Hematopoietic multipotent progenitor cell treated with erythropoietin and hydrocortisone succinate and interleukin-3 and kit ligand, for 8 days (in vitro differentiated cells): ENCODE data around the gene C14orf93.

Experiments
- DNase-seq: peaks from one replicate; pipeline ENCODE4 v3.0.0-alpha.2; 2015

C14orf93 gene

DNA sequence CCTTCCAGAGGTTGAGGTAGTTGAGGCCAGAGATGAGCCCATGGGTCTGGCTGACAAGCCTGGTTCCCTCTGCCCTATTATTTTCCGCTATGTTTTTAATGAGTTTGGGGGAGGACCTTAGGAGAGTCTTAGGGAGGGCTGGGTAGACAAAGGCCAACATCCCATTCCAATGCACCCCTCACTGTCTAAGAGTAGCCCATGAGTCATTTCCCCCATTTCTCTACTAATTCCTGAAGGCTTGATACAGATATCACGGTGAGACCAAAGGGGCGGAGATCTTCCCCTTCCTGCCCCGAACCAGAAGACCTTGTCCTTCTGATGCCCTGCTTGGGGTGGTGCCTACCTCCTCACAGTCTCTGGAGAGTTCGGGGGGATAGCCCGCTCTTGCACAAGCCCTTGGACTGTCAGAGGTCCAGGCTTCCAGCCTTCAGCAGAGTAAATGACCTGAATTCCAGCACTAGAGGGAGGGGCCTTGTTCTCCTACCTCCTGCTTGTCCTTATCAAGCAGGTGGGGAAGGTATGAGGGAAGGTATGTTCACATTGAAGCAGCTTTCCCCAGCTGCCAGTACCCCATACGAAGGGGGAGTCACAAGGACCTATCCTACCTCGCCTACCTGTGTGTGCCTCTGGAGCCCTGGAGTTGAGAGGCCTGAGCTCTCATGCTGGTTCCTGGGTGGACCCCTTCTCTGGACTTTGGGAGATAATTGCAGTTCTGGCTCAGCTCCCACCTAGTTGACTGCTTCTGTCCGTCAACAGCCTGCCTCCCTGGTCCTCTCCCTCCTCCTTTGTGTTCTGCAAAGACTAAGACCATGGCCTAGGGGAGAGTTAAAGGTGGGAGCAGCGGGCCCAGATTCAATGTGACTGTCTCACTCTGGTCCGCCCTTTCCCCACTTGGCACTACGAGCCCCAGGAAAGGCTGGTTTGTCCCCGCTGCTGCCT lies 35.7 kb upstream of the C14orf93 start:
- DNase-seq, result no peak

DNA sequence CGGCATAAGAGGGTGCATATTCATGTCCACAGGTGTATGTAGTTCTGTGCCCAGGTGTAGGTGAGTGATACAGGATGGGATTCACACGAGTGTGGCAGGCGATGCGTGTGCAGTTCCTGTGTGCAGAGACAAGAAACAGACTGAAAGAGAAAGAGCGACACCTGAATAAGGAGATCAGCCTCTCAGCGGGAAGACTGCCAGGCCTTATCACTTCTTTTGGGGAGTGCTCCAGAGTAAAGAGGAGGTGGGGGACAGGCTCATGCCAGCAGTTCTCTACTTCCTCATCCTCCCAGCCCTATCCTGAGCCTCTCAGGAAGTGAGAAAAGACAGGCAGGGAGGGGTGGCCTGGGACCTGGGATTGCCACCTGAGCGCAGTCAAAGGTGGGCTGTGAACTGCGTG lies 34.9 kb upstream of the C14orf93 start:
- DNase-seq, result peak; percentile 30

GRCh38 chr14:23043754-23044153 lies 33.8 kb upstream of the C14orf93 start:
- no peak for DNase-seq

- DNase-seq, result no peak
These were observed 33.2 kb upstream of the C14orf93 start for GRCh38 chr14:23043145-23043544.

- no peak for DNase-seq
These were observed 32.4 kb upstream of the C14orf93 start, which contains the start of gene PSMB11 for GRCh38 chr14:23042162-23042965. PSMB11 (plus strand) TSS chr14:23042212; CDS start chr14:23042226, 14 bp downstream.

DNA sequence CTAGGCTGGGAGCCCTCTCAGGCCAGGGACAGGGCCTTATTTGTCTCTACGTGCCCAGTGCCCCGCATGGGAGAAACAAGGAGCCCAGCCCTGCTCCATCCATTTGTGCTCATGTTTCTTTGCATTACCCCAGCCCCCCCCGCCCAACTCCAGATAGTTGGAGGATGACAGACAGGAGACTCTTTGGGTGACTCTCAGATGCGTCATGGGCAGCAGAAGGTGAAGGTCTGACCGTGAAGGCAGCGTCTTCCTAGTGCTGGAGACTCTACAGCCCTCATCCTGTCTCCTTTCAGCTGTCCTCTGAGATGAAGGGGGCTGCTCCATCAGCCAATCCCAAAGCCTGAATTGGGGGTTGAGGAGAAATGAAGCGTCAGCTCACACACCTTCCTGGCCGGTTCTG lies 31.8 kb upstream of the C14orf93 start:
- no peak for DNase-seq

GRCh38 chr14:23040100-23040499 lies 30.2 kb upstream of the C14orf93 start:
- DNase-seq, result no peak

DNA sequence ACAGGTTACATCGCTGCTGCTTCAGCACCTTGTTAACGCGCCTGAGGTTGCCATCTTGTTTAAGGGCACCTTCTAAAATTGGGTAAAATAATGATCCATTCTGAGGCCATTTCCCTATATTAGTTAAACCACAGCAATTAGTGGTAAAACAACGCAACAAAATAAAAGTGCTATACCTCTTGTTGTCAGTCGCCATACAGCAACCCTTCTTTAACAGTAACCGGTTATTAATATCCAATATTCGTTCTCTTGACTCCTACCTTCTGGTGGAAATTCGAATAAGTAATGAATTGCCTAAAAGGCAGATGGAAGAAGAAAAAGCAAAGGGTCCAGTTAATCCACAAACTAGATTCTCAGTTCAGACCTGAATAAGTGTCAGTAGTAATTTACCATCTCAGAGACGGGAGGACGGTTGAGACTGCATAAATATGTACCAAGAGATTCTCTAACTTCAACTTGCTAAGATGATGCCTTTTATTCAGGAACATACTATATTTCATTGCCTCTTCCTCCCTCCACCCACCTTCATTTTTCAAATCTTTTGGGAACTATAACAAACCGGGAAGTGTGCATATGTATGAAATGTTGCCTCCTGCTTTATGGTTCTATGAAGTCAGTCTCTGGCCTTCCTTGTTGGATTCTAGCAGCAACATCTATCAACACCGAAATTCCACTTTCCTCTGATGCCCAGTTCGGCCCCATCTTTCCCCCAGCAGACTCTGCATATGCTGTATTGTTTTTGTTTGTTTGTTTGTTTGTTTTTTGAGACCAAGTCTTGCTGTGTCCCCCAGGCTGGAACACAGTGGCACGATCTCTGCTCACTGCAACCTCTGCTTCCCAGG lies 25.6 kb upstream of the C14orf93 start:
- DNase-seq, result no peak

- peak; percentile 98 for DNase-seq
These were observed 24.8 kb upstream of the C14orf93 start, which contains the start of gene PSMB5 for GRCh38 chr14:23034498-23035302. PSMB5 (minus strand) TSS chr14:23034900; CDS start chr14:23034881, 19 bp downstream.

- DNase-seq, result no peak
These were observed 24.0 kb upstream of the C14orf93 start for GRCh38 chr14:23033801-23034497.

- DNase-seq, result peak; percentile 58
These were observed 23.3 kb upstream of the C14orf93 start for GRCh38 chr14:23033251-23033727.

- DNase-seq, result no peak
These were observed 21.0 kb upstream of the C14orf93 start for GRCh38 chr14:23030936-23031335.

DNA sequence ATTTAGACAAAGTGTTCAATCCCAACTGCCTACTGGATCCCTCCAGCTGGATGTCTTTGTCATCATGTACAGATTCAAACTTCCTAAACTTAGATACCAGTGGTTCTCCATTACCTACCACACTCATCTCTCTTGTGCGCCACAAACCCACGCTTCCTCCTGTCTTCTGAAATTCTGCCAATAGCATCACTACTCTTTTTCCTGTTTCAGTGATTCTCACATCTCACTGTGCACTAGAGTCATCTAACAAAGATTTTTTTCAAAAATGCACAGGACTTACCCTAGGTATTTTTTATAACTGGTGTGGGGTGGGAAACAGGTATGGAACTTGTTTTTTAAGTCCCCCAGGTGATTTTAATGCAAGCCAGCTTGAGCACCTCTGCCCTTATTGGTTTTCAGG lies 18.9 kb upstream of the C14orf93 start:
- no peak for DNase-seq

DNA sequence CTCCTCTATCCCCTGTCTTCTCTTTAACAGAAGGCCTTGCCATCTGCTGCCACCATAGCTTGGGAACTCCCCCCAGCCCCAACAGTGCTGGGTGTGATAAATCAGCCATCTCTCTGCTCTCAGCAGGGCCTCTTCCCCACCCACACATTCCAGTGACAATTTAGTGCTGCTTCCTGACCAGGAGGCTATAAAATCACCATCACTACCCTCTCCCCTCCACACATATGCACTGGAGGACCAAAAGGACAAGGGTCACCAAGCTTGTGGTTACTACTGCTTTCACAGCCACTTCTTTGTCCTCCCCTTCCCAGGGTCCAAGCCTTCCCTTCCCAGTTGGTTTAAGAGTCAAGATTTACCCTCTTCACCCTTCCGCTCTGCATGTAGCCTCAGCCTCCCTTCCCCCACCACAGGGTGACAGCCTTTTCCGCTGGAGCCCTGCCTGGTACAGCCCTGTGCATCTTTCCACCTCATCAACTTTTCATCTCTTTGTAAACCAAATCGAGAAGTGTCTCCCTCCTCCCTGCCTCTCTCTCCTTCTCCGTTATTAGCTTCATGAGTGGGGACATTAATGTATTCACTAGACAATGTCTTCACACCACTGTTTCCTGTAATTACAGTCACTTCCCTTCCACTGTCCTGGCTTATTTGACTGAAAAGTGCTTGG lies 15.3 kb upstream of the C14orf93 start:
- DNase-seq, result no peak

- DNase-seq, result no peak
These were observed 14.7 kb upstream of the C14orf93 start for GRCh38 chr14:23024612-23025075.

DNA sequence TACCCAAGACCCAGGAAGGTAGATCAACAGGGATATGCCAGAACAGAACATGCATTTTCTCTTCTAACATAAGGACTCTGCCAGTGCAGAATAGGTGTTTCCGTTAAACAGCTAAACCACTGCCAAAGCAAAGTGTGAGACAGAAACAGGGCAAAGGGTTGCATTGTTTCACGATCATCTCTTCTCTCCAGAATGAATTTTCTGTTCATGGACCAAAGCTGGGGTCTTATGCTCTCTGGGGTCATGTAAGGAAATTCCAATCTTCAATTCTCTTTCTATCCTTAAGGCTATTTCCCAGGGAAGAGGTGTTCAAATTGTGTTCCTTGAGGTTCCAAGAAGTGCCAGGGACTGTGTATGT lies 13.8 kb upstream of the C14orf93 start:
- DNase-seq, result no peak

- DNase-seq, result no peak
These were observed 13.3 kb upstream of the C14orf93 start for GRCh38 chr14:23023022-23023794.

- no peak for DNase-seq
These were observed 12.0 kb upstream of the C14orf93 start for GRCh38 chr14:23021889-23022442.

DNA sequence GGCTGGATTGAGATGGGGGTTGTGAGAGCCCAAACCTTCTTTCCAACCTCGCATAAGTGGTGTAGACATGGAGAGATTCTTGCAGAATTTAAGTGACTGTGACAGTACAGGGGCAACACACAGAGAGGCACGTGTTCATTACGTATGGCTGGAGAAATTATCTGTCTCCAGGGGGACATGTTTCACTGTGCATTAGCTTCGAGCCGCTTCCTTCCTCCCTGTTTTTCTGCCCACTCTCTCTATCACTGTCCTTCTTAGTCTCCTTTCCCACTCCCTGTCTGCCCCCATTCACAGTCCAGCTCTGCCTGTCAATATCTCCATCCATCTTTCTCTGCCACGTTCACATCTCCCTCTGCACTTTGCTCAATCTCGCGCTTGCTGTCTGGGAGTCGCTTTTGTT lies 11.5 kb upstream of the C14orf93 start:
- DNase-seq, result no peak
